ENCODE results near the gene ADAM10. TPM values are rescaled to one million over a fixed set of nuclear protein-coding genes. Genes with fewer than 3 reads are reported as not detected.

The ADAM10 gene
- total and polyA plus RNA-seq, 2 of the 4 experiments (the other 2 are of a cell fraction) = 110 to 185 TPM

GRCh38 chr15:58669108-58669507 is 80.4 kb downstream of the ADAM10 start:
- TF ChIP-seq RCOR1 (IDR thresholded peaks at IDR 0.05; ENCODE audit: insufficient replicate concordance, low read length) (no peak), POLR2A (IDR thresholded peaks at IDR 0.05; ENCODE audit: low read depth, low read length) (no peak), ELK1 (IDR thresholded peaks at IDR 0.05; ENCODE audit: borderline replicate concordance, low read depth, low read length) (no peak), CEBPB (IDR thresholded peaks at IDR 0.05; ENCODE audit: low read depth, low read length) (no peak), FOS (IDR thresholded peaks at IDR 0.05; ENCODE audit: low read depth, low read length) (no peak), CHD1 (IDR thresholded peaks at IDR 0.05; ENCODE audit: low read depth, low read length) (no peak), MXI1 (IDR thresholded peaks at IDR 0.05; ENCODE audit: borderline replicate concordance, low read depth, low read length) (no peak), MAFK (IDR thresholded peaks at IDR 0.05; ENCODE audit: low read depth, low read length) (no peak), NFE2L2 (IDR thresholded peaks at IDR 0.05; ENCODE audit: low read depth, low read length) (no peak), SMC3 (IDR thresholded peaks at IDR 0.05; ENCODE audit: low read depth, low read length) (no peak), RAD21 (IDR thresholded peaks at IDR 0.05; ENCODE audit: low read length) (no peak), CTCF (conservative IDR thresholded peaks at IDR 0.05; ENCODE audit: low read depth, low read length) (no peak)
- Histone ChIP-seq H3K9me1 (ENCODE audit: insufficient read depth, low read length) (peaks cover 8% of the 10 kb centered on the region), H2AFZ (replicated peaks; ENCODE audit: low read length, poor library complexity) (no peak overlapping the region), H4K5ac (ENCODE audit: low read depth, low read length) (no peak overlapping the region), H3K36me3 (ENCODE audit: control insufficient read depth, insufficient read depth, low read length) (peaks cover 2% of the 10 kb centered on the region), H4K8ac (ENCODE audit: low read depth in 2 of 2, low read length in 2 of 2) (no peak overlapping the region), H3K14ac (replicated peaks; ENCODE audit: low read depth, low read length) (no peak overlapping the region), H3K4me3 (ENCODE audit: insufficient read depth, low read depth, low read length) (no peak overlapping the region), H3K79me1 (ENCODE audit: low read depth in 1 of 2, low read length in 2 of 2) (peaks cover 30 to 53% of the 10 kb centered on the region in 2 experiments), H3K4me2 (ENCODE audit: low read depth, low read length) (no peak overlapping the region), H3K4me1 (ENCODE audit: control insufficient read depth, insufficient read depth, low read length) (peaks cover 5% of the 10 kb centered on the region), H2BK15ac (ENCODE audit: low read depth, low read length) (no peak overlapping the region), H4K20me1 (ENCODE audit: insufficient read depth, low read length) (peaks cover 11% of the 10 kb centered on the region; the same call in 1 of the 2 replicates), H2BK120ac (ENCODE audit: low read depth, low read length) (no peak overlapping the region), H2AK5ac (ENCODE audit: low read depth, low read length) (no peak overlapping the region), H3K23ac (ENCODE audit: low read depth, low read length) (no peak overlapping the region; the same call in 1 of the 2 replicates), H4K91ac (ENCODE audit: insufficient read depth, low read depth, low read length) (no peak overlapping the region), H2BK5ac (ENCODE audit: low read depth, low read length, poor library complexity, severe bottlenecking) (no peak overlapping the region), H3K9me3 (ENCODE audit: control insufficient read depth, insufficient read depth, low read length) (no peaks in the 10 kb centered on the region), H2AK9ac (replicated peaks; ENCODE audit: low read depth, low read length, poor library complexity) (no peak overlapping the region), H3K4ac (ENCODE audit: low read depth, low read length) (no peak overlapping the region), H3K27me3 (ENCODE audit: control insufficient read depth, insufficient read depth, low read length) (no peaks in the 10 kb centered on the region), H3K56ac (ENCODE audit: extremely low read depth, insufficient read depth, low read length) (no peak overlapping the region), H2BK20ac (ENCODE audit: low read depth, low read length) (no peak overlapping the region), H3K27ac (ENCODE audit: insufficient read depth, low read length) (no peak overlapping the region), H3K18ac (ENCODE audit: low read depth, low read length) (no peak overlapping the region), H3K9ac (ENCODE audit: low read depth, low read length) (no peak overlapping the region)
- intact Hi-C loops (cut with micrococcal nuclease) (no loop called here), in situ Hi-C loops (cut with MboI; ENCODE audit: low sequenced_read_pairs) (no loop called here), dilution Hi-C loops (cut with HindIII; ENCODE audit: low sequenced_read_pairs, unreplicated experiment) (no loop called here)
- no TSS peak for BruUV-seq (replicated peaks)
- CTCF ChIA-PET = interaction anchor here (1.1 kb wide), 1 partner anchor 10 kb away, joined by 4 read pairs; no protein-coding TSS in a partner anchor
- POLR2A ChIA-PET (ENCODE audit: unreplicated experiment) = interaction anchor here (0.8 kb wide), 1 partner anchor 81 kb away, joined by 4 read pairs; no protein-coding TSS in a partner anchor
- peak; percentile 3 for DNase-seq
- ATAC-seq (ENCODE audit: low read depth) = no peak
- WGBS, 2 experiments (ENCODE audit: extremely low coverage in 2 of 2, insufficient read length in 1 of 2) = no CpG with 5 or more reads among the region's 1 CpG
